Keratinocyte (primary cell): ENCODE measurements around the gene FMNL2.

ENCODE experiments used
- EZH2 ChIP-seq: IDR thresholded peaks from one replicate; pipeline ENCODE4 v1.6.1; 2012; ENCODE audit warnings: inconsistent platforms, mild to moderate bottlenecking, low read length, moderate library complexity
- TF ChIP-seq, protein P1 (sequence below), 3 experiments: IDR thresholded peaks in 1 of 3; conservative IDR thresholded peaks in 1 of 3; optimal IDR thresholded peaks in 1 of 3; 2 replicates in 2 of 3; 3 replicates in 1 of 3; pipeline versions ENCODE3 to v1.5.1; 2011; ENCODE audit warnings: low read length in 3 of 3, mild to moderate bottlenecking in 3 of 3, moderate library complexity in 2 of 3, control low read depth in 1 of 3, inconsistent platforms in 1 of 3; ENCODE audit not compliant: insufficient read depth in 2 of 3; ENCODE audit errors: extremely low read depth in 1 of 3

DNA sequence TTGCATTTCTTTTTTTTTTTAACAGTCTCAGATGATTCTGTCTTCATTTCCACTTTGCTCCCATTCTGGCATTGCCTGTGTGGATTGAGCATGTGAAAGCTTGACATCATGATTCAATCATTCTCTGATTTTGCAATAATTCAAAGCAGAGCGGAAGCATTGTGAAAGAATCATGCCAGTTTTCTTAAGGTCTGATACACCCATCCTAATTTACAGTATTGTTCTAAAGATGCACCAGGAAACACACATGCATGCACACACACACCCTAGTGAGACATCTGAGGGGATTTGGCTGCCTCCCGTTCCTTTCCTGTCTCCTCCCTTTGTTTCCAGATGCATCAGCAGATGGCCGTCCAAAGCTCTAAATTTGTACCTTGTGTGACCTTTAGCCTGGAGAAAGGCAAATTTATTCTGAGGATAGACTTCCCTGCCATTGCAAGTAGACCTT is 97.3 kb downstream of the FMNL2 start:
- TF ChIP-seq, protein P1, sequence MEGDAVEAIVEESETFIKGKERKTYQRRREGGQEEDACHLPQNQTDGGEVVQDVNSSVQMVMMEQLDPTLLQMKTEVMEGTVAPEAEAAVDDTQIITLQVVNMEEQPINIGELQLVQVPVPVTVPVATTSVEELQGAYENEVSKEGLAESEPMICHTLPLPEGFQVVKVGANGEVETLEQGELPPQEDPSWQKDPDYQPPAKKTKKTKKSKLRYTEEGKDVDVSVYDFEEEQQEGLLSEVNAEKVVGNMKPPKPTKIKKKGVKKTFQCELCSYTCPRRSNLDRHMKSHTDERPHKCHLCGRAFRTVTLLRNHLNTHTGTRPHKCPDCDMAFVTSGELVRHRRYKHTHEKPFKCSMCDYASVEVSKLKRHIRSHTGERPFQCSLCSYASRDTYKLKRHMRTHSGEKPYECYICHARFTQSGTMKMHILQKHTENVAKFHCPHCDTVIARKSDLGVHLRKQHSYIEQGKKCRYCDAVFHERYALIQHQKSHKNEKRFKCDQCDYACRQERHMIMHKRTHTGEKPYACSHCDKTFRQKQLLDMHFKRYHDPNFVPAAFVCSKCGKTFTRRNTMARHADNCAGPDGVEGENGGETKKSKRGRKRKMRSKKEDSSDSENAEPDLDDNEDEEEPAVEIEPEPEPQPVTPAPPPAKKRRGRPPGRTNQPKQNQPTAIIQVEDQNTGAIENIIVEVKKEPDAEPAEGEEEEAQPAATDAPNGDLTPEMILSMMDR (optimal IDR thresholded peaks at IDR 0.05 in 1 of 3, IDR thresholded peaks at IDR 0.05 in 1 of 3, conservative IDR thresholded peaks at IDR 0.05 in 1 of 3; ENCODE audit: extremely low read depth in 1 of 3, insufficient read depth in 2 of 3, low read length in 3 of 3): no peak
- TF ChIP-seq EZH2: no peak
